Caki2 (cell line): ENCODE results near the gene TP53. TPM values are rescaled to one million over a fixed set of nuclear protein-coding genes. Genes with fewer than 3 reads are reported as not detected.
"Not testable (repeated sequence)": the region's sequence is repeated elsewhere in the genome, so short reads cannot be mapped to it uniquely, and the experiment has no call there.

ENCODE experiments used
- DNase-seq: peaks from one replicate; pipeline ENCODE4 v3.0.0-alpha.2; 2015; ENCODE audit warnings: low read depth
- in situ Hi-C: cut with HindIII; loops from 2 replicates; pipeline ENCODE4 v1.10.0; 2016; ENCODE audit warnings: low sequenced_read_pairs, low pct_unique_long_range_greater_than_20kb, mixed read lengths
- total RNA-seq: library from RNA; depleted of rRNA; stranded (reverse); fragments of >200 nt; shearing (Covaris generic); gene quantifications from 2 replicates; pipeline ENCODE4 v1.2.3, GENCODE V29; 2014; ENCODE audit warnings: low replicate concordance

Gene TP53
- total RNA-seq, 1 experiment from 2014 or later = 27.3 TPM

DNA sequence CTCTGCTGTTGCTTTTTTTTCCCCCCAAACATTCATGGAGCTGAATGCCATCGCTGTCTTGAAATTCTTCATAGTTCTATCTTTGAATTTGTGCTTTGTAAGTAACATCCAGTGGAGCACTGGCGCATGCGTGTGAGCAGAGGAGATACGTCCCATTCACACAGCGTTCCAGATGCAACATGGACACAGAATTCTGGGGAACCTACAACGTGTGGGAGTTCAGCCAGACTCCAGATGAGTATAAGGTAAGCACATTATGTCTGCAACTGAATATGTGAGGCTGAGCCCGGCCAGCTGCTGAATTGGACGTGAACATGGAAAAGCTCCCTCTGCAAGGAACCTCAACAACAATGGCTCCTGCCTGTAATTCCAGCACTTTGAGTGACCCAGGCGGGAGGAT, 40.8 kb downstream of the TP53 start:
- in situ Hi-C loops = no loop called here
- DNase-seq = no peak

DNA sequence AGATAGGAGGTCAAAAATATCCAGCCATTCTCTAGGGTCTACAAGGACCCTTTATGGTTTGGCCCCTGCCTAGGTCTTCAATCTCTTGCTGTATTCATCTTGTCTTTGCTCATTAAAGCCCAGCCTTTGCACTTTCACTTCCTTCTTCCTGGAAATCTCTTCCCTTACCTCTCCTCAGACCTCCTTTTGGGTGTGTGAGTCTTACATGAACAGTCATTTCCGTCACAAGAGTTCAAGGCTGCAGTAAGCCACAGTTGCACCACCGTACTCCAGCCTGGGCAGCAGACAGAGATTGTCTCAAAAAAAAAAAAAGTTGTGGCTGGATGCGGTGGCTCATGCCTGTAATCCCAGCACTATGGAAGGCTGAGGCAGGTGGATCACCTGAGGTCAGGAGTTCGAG, 42.5 kb downstream of the TP53 start:
- in situ Hi-C loops = no loop called here
- DNase-seq = no peak

DNA sequence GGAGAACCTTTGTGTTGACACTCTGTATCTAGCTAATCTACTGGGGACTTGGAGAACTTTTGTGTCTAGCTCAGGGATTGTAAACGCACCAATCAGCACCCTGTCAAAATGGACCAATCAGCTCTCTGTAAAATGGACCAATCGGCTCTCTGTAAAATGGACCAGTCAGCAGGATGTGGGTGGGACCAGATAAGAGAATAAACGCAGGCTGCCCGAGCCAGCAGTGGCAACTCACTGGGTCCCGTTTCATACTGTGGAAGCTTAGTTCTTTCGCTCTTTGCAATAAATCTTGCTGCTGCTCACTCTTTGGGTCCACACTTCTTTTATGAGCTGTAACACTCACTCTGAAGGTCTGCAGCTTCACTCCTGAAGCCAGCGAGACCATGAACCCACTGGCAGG, 45.7 kb downstream of the TP53 start:
- in situ Hi-C loops, DNase-seq: not testable (repeated sequence)

DNA sequence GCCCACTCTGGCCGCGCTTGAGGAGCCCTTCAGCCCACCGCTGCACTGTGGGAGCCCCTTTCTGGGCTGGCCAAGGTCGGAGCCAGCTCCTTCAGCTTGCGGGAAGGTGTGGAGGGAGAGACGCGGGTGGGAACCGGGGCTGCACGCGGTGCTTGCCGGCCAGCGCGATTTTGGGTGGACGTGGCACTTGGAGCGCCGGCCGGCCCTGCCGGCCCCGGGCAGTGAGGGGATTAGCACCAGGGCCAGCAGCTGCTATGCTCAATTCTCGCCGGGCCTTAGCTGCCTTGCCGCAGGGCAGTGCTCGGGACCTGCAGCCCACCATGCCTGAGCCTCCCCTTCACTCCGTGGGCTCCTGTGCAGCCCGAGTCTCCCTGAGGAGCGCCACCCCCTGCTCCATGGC, 46.5 kb downstream of the TP53 start:
- DNase-seq = no peak
- in situ Hi-C loops = no loop called here

DNA sequence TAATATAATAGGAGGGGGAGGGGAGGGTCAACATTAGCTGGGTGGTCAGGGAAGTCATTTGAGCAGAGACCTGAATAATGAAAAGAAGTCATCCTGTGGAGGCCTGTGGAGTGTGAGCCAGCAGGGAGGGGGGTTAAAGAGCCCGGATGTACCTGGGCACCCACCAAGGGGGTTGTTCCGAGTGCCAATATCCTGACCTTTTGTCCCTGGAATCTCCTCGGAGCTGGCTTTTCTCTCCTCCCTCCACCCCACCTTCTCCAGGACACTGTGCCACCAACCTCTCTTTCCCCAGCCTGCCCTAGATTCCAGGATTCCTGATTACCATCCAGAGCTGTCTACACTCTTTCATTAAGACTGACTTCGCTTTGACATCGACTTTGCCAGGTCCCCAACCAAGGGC, 51.1 kb downstream of the TP53 start:
- DNase-seq = no peak
- in situ Hi-C loops = no loop called here

DNA sequence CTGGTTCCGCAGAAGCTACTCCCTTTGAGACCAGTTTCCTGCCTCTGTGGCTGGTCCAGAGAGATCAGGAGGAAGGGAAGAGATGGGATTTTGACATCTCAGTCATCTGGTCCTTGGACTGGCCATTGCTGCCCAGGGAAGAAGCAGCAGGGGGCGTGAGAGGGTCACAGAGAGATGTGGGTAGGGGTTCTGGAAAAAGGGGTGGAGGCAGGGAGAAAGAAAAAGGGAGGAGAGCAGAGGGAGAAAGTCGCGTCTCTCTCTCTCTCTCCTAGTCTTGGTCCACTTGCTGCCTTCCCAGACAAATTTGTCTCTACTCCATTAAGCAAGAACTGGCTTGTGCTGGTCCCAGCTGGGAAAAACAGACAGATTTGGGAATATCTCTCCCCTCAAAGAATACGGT, 52.9 kb downstream of the TP53 start:
- in situ Hi-C loops = no loop called here
- no peak for DNase-seq

DNA sequence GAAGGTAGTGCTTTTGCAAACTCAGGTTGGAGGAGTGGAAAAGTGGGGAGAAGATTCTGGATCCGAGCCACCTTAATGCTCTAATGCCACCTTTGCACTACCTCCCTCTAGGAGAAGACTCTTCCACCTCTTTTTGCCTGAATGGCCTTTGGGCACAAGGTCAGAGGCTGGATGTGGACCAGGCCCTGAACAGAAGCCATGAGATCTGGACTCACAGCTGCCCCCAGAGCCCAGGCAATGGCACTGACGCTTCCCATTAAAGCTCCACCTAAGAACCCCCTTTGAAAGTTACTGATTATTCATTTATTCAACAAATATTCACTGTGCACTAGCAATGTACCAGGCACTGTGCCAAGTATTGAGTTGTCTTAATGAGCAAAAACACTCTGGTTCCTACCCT, 54.2 kb downstream of the TP53 start:
- in situ Hi-C loops = no loop called here
- DNase-seq = no peak

DNA sequence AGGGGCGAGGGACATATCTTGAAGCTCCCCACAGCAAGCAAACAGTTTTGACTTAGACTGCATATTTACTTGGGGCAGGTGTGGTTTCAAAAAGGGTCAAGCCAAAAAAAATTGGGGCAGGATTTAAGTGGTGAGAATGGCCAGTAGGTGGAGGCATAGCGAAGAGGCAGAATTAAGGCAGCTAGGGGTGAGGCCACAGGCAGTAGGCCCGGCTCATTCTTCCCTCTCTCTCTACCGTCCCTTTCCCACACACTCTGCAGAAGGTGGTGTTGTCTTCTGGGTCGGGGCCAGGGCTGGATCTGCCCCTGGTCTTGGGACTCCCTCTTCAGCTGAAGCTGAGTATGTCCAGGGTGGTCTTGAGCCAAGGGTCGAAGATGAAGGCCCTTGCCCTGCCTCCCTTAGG, 54.8 kb downstream of the TP53 start:
- no peak for DNase-seq
- in situ Hi-C loops = no loop called here

DNA sequence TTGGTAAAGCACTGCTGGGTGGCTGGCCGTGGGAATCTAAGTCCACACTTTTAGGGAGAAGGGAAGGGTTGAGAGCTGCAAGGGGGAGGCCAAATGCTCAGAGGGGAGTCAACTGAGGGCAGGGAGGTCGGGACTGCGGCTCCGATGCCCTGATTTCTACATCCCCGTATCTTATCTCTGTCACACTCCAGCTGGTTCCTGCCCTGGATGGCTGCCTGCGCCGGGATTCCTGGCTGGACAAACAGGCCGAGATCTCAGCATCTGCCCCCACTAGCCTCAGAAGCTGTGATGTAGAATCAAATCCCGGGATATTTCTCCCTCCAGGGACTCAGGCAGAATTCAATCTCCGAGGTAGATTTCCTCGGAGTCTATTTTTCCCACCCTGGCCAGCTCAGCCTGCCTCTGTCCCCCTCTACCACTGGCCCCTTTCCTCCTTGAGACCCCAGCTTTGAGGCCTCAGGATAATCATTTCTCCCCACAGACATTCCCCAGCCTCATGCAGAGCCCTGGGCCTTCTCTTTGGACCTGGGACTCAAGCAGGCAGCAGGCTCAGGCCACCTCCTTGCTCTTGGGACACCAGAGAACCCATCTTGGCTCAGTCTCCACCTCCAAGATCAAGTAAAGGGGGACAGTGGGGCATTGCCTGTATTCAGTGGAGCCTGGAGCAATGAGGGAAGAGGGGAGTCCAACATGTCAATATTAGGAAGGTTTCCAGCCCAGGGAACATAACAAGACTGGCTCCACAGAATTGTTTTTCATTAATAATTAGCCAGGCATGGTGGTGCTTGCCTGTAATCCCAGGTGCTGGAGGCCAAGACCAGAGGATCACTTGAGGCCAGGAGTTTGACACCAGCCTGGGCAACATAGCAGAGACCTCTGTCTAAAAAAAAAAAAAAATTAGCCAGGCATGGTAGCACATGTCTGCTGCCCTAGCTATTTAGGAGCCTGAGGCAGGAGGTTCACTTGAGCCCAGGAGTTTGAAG, 55.6 kb downstream of the TP53 start:
- in situ Hi-C loops = no loop called here

DNA sequence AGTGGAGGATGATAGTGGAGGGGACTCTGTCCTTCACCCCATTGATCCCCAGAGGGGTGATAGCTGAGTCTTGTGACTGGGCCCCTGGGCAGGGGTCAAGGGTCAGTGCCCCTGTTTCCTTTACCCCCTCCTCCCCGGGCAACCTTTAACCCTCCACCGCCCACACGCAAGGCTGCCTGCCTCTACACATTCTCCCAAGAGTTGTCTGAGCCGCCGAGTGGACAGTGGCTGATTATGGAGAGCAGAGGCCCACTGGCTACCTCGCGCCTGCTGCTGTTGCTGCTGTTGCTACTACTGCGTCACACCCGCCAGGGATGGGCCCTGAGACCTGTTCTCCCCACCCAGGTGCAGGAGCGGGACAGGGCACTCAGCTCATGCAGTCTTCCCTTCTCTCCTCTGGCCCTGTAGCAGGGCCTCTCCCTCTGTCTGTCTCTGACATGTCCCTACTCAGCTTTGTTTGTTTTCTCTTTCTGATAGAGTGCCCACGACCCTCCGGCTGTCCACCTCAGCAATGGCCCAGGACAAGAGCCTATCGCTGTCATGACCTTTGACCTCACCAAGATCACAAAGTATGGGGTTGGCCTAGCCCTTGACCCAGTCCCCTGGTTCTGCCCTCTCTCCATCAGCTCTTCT, 57.2 kb downstream of the TP53 start, which contains the start of gene SHBG:
Gene SHBG, plus strand, starts transcription at position 197 of the 633 bp plus-strand sequence. Its CDS starts 38 bp downstream, at position 235.
- no peak for DNase-seq
- in situ Hi-C loops = no loop called here

More for the DNA sequence above, 55.6 kb downstream of the TP53 start:
- no peak for DNase-seq

DNA sequence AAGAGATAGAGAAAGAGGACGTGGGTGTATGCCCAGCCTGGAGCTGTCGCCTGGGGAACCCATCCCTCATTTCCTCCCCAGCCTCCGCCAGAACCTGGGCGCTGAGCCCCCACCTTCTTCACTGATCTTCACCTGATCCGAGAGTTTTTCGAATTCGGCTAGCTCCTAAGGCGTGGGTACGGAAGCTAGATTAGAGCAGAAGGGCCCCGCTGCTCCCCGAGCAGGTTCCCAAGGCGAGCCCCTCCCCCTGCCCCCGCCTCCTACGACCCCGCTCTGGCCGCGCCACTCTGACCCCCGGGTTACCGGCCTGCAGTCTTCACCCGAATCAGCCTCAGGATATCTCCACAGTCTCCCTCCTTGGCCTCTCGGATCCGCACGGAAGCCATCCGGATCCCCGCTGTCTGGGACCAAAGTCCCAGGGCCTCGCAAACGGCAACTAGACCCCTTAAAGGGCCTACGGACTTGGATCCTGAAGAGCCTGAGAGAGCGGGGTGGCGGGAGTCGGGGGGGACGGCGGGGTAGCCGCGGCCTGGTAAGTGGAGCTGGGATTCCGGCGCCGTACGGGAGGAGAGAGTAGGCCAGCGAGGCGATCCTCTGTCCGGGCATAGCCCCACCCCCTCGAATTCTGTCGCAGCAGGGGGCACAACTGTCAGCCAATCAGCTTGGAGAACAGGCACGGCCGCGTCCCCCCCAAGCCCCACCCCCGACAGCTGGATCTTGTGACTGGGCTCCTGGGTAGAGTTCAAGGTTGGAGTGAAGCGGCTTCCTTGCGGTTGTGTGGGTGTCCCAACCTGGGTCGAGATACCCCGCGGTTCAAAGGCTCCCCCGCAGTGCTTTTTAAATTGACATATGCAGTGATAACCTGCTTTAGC, 59.8 kb downstream of the TP53 start, which contains the start of gene SAT2:
Gene SAT2, minus strand, starts transcription at position 572 of the 872 bp plus-strand sequence. Its CDS starts 186 bp downstream, at position 386.
- in situ Hi-C loops = no loop called here

DNA sequence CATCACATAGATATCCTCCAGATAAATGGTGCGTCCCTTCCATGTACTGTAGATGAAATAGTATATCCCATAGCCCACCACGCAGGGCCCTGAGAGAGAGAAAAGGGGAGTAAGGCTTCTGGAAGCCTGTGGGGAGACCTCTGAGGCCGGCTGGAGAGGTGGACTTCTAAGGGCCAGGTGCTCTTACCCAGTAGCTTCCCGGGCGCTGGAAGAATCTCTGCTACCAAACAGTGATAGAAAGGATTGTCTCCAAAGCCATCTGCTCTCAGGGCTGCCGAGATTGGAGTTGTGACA, 60.4 kb downstream of the TP53 start:
- in situ Hi-C loops = no loop called here

More for the DNA sequence above, 59.8 kb downstream of the TP53 start, which contains the start of gene SAT2:
- peak; percentile 83 for DNase-seq

DNA sequence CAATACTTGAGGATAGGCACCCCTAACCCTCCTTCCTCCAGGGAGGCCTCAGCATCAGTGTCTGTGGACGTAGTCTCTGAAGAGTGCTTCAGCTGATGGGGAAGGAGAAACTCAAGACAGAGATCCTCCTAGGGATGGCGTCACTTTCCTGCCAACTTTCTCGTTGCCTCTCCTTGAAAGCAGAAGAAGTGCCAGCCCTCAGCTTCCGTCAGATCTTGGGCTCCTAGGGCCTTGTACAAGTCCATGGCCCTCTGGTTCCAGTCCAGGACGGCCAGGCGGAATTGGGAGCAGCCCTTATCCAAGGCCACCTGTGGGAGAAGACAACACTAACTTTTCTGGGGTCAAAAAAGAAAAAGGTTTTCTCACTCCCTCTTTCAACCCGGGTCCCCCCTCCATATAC, 61.0 kb downstream of the TP53 start:
- in situ Hi-C loops = no loop called here
- DNase-seq = no peak

More for the DNA sequence above, 60.4 kb downstream of the TP53 start:
- no peak for DNase-seq

DNA sequence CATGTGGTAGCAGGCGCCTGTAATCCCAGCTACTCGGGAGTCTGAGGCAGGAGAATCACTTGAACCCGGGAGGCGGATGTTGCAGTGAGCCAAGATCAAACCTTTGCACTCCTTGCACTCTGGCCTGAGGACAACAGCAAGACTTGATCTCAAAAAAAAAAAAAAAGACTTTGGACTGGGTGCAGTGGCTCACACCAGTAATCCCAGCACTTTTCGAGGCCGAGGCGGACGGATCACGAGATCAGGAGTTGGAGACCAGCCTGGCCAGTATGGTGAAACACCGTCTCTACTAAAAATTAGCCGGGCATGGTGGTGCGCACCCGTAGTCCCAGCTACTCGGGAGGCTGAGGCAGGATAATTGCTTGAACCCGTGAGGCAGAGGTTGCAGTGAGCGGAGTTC, 61.5 kb downstream of the TP53 start:
- not testable (repeated sequence) for DNase-seq

DNA sequence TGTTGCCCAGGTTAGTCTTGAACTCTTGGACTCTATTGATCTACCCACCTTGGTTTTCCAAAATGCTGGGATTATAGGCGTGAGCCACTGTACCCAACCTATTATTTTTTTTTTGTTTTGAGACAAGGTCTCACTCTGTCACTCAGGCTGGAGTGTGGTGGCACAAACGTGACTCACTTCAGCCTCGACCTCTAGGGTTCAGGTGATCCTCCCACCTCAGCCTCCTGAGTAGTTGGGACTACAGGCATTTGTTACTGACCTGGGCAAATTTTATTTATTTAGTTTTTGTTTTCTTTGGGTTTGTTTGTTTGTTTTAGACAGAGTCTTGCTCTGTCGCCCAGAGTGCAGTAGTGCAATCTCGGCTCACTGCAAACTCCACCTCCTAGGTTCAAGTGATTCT, 63.6 kb downstream of the TP53 start:
- DNase-seq = no peak
- in situ Hi-C loops = no loop called here

More for the DNA sequence above, 61.5 kb downstream of the TP53 start:
- in situ Hi-C loops = not testable (repeated sequence)

DNA sequence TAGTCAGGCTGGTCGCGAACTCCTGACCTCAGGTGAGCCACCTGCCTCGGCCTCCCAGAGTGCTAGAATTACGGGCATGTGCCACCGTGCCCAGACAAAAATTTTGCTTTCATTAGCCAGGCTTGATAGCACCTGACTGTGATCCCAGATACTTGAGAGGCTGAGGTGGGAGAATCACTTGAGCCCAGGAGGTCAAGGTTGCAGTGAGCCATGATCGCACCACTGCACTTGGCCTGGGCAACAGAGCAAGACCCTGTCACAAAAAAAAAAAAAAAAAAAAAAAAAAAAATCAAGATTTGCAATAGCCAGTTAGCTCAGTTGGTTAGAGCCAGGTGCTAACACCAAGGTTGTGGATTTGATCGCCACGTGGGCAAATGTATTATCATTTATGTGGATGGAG, 66.5 kb downstream of the TP53 start:
- no peak for DNase-seq
- in situ Hi-C loops = no loop called here

DNA sequence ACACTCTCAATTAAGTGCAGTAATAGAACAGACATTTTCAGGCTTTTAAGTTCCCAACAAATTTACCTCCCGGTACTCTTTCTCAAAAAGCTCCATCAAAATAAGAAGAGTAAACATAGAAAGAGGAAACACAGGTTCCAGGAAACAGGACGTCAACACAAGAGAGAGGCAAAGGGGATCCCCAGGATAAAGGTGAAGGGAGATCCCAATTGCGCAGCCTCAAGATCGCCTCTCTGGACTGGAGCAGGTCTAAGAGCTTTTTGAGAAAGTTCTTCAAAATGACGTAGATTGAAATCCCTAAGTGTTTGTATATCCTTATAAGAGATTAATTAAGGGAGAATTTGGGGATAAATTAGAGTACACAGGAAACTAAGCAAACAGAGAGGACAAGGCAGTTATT, 68.7 kb downstream of the TP53 start:
- DNase-seq = no peak
- in situ Hi-C loops = no loop called here
